Gastrocnemius medialis (tissue), 4 donors: ENCODE measurements around the gene SPATA16. TPM values are rescaled to one million over a fixed set of nuclear protein-coding genes. Genes with fewer than 3 reads are reported as not detected.

ENCODE experiments used
- ATAC-seq, 2 donors: fragments of 150-250 bp; one replicate each; pipeline ENCODE4 v1.9.1; 2016
- DNase-seq, 2 donors: peaks; one replicate each; pipeline ENCODE4 v3.0.0-alpha.2; 2019
- H3K27ac ChIP-seq, 4 donors: fragments of 200-600 bp; sonication (generic); 1 replicate in 1 of 4; 2 replicates in 3 of 4; pipeline ENCODE4 v1.5.1; 2016 to 2018; ENCODE audit warnings: mild to moderate bottlenecking in 2 of 4, moderate library complexity in 1 of 4
- H3K27me3 ChIP-seq, 3 donors: fragments of 200-600 bp; sonication (generic) in 2 of 3; 1 replicate in 1 of 3; 2 replicates in 2 of 3; pipeline versions ENCODE4 v1.5.1 to v1.6.0; 2016 to 2019; ENCODE audit warnings: mild to moderate bottlenecking in 1 of 3, moderate library complexity in 1 of 3
- H3K36me3 ChIP-seq, 2 donors: fragments of 200-600 bp; sonication (generic) in 1 of 2; one replicate each; pipeline ENCODE4 v1.5.1; 2017 to 2018
- H3K4me1 ChIP-seq, 2 donors: fragments of 200-600 bp; sonication (generic) in 1 of 2; one replicate each; pipeline ENCODE4 v1.5.1; 2016 to 2017; ENCODE audit warnings: mild to moderate bottlenecking in 2 of 2
- H3K4me3 ChIP-seq, 4 donors: fragments of 200-600 bp; sonication (generic) in 3 of 4; 1 replicate in 1 of 4; 2 replicates in 3 of 4; pipeline ENCODE4 v1.5.1; 2016 to 2019; ENCODE audit warnings: mild to moderate bottlenecking in 2 of 4
- H3K9me3 ChIP-seq, 3 donors: fragments of 200-600 bp; sonication (generic) in 2 of 3; 1 replicate in 1 of 3; 2 replicates in 2 of 3; pipeline ENCODE4 v1.5.1; 2016 to 2019
- CTCF ChIP-seq, 5 experiments: fragments of 450-650 bp in 3 of 5; fragments of 200-600 bp in 2 of 5; sonication (generic) in 2 of 5; IDR thresholded peaks in 4 of 5; conservative IDR thresholded peaks in 1 of 5; 1 replicate in 4 of 5; 2 replicates in 1 of 5; pipeline ENCODE4 v1.5.1; 2016 to 2019; ENCODE audit warnings: antibody characterized with exemption in 5 of 5, mild to moderate bottlenecking in 3 of 5, moderate library complexity in 3 of 5
- POLR2A ChIP-seq, 2 donors: fragments of 450-650 bp; IDR thresholded peaks; one replicate each; pipeline ENCODE4 v1.6.1; 2017; ENCODE audit warnings: antibody characterized with exemption in 2 of 2, mild to moderate bottlenecking in 2 of 2, moderate library complexity in 2 of 2
- in situ Hi-C, 4 donors: fragments of 200-750 bp; cut with MboI; loops; one replicate each; pipeline versions ENCODE4 v1.15.0 to v1.8.0; 2017; ENCODE audit warnings: low sequenced_read_pairs in 4 of 4
- intact Hi-C: fragments of 100-400 bp; cut with DNase I; formaldehyde crosslinking; loops from one replicate; pipeline ENCODE4 v1.15.1; 2023; ENCODE audit warnings: low total_unique reads
- total RNA-seq, 4 donors: library from RNA; depleted of rRNA; stranded (reverse); fragments of >200 nt; gene quantifications; one replicate each; pipeline versions ENCODE4 v1.1.0 to v1.2.3, GENCODE V29; 2016

SPATA16 gene
- total RNA-seq, 4 donors from 2014 or later, result not detected

- no peak overlapping the region for H3K4me3 ChIP-seq
- in situ Hi-C loops, result no loop called here
- no peak for DNase-seq
- no peaks in the 10 kb centered on the region for H3K27me3 ChIP-seq
- intact Hi-C loops, result no loop called here
- TF ChIP-seq POLR2A (IDR thresholded peaks at IDR 0.05) (no peak), CTCF (IDR thresholded peaks at IDR 0.05 in 4 of 5, conservative IDR thresholded peaks at IDR 0.05 in 1 of 5) (no peak)
- H3K4me1 ChIP-seq, result no peaks in the 10 kb centered on the region
- no peak for ATAC-seq
- H3K9me3 ChIP-seq, result no peaks in the 10 kb centered on the region
- H3K36me3 ChIP-seq, result no peaks in the 10 kb centered on the region
- H3K27ac ChIP-seq, result no peak overlapping the region
These were observed 149.5 kb downstream of the SPATA16 start for GRCh38 chr3:172991424-172991996.

- no peak for TF ChIP-seq POLR2A (IDR thresholded peaks at IDR 0.05)
- no peak for TF ChIP-seq CTCF (IDR thresholded peaks at IDR 0.05 in 4 of 5, conservative IDR thresholded peaks at IDR 0.05 in 1 of 5)
- no peak overlapping the region for H3K27ac ChIP-seq
- intact Hi-C loops (no loop called here), in situ Hi-C loops (no loop called here)
- no peaks in the 10 kb centered on the region for H3K27me3 ChIP-seq
- H3K4me1 ChIP-seq, result no peaks in the 10 kb centered on the region
- H3K4me3 ChIP-seq, result no peak overlapping the region
- H3K36me3 ChIP-seq, result no peaks in the 10 kb centered on the region
- ATAC-seq (no peak), DNase-seq (no peak)
- H3K9me3 ChIP-seq, result no peaks in the 10 kb centered on the region
These were observed 151.7 kb downstream of the SPATA16 start for GRCh38 chr3:172989373-172989772.

- Histone ChIP-seq H3K36me3 (no peaks in the 10 kb centered on the region), H3K27me3 (no peaks in the 10 kb centered on the region), H3K4me1 (no peaks in the 10 kb centered on the region), H3K9me3 (no peaks in the 10 kb centered on the region), H3K4me3 (no peak overlapping the region), H3K27ac (no peak overlapping the region)
- in situ Hi-C loops (no loop called here), intact Hi-C loops (no loop called here)
- TF ChIP-seq CTCF (IDR thresholded peaks at IDR 0.05 in 4 of 5, conservative IDR thresholded peaks at IDR 0.05 in 1 of 5) (no peak), POLR2A (IDR thresholded peaks at IDR 0.05) (no peak)
- ATAC-seq (no peak), DNase-seq (no peak)
These were observed 153.8 kb downstream of the SPATA16 start for GRCh38 chr3:172987273-172987672.

GRCh38 chr3:172984914-172985313 lies 156.1 kb downstream of the SPATA16 start:
- H3K36me3 ChIP-seq, result no peaks in the 10 kb centered on the region
- intact Hi-C loops (no loop called here), in situ Hi-C loops (no loop called here)
- no peaks in the 10 kb centered on the region for H3K9me3 ChIP-seq
- no peak overlapping the region for H3K4me3 ChIP-seq
- no peak for ATAC-seq
- TF ChIP-seq CTCF (IDR thresholded peaks at IDR 0.05 in 4 of 5, conservative IDR thresholded peaks at IDR 0.05 in 1 of 5) (no peak), POLR2A (IDR thresholded peaks at IDR 0.05) (no peak)
- H3K4me1 ChIP-seq, result no peaks in the 10 kb centered on the region
- no peak overlapping the region for H3K27ac ChIP-seq
- H3K27me3 ChIP-seq, result no peaks in the 10 kb centered on the region
- DNase-seq, result no peak
